Measurements from ENCODE around the gene ATAD3A.

DNA sequence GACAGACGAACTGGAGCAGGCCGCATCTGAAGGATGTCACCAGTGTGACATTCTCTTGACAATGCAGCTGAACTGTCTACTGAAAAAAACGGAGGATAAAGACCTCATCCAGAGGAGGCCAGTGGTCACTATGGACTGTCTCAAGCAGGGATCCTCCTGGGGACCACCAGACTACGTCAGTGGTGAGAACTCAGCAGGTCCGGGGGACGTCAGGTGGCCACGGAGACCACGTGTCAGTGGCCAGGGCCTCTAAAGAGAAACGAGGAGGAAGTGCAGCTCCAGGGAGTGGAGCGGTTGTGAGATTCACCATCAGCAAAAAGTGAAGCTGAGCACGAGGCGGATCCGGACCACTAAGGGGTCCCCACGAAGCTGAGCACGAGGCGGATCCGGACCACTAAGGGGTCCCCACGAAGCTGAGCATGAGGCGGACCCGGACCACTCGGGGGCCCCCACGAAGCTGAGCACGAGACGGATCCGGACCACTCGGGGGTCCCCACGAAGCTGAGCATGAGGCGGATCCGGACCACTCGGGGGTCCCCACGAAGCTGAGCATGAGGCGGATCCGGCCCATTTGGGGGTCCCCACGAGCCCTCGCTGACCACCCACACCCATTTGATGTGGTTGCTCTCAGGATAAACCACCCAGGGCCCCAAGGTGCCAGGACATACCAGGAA, 42.0 kb downstream of the ATAD3A start:
- TF ChIP-seq, protein P1, sequence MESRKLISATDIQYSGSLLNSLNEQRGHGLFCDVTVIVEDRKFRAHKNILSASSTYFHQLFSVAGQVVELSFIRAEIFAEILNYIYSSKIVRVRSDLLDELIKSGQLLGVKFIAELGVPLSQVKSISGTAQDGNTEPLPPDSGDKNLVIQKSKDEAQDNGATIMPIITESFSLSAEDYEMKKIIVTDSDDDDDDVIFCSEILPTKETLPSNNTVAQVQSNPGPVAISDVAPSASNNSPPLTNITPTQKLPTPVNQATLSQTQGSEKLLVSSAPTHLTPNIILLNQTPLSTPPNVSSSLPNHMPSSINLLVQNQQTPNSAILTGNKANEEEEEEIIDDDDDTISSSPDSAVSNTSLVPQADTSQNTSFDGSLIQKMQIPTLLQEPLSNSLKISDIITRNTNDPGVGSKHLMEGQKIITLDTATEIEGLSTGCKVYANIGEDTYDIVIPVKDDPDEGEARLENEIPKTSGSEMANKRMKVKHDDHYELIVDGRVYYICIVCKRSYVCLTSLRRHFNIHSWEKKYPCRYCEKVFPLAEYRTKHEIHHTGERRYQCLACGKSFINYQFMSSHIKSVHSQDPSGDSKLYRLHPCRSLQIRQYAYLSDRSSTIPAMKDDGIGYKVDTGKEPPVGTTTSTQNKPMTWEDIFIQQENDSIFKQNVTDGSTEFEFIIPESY (IDR thresholded peaks at IDR 0.05; ENCODE audit: borderline replicate concordance, low read depth) = no peak
- TF ChIP-seq, protein P2, sequence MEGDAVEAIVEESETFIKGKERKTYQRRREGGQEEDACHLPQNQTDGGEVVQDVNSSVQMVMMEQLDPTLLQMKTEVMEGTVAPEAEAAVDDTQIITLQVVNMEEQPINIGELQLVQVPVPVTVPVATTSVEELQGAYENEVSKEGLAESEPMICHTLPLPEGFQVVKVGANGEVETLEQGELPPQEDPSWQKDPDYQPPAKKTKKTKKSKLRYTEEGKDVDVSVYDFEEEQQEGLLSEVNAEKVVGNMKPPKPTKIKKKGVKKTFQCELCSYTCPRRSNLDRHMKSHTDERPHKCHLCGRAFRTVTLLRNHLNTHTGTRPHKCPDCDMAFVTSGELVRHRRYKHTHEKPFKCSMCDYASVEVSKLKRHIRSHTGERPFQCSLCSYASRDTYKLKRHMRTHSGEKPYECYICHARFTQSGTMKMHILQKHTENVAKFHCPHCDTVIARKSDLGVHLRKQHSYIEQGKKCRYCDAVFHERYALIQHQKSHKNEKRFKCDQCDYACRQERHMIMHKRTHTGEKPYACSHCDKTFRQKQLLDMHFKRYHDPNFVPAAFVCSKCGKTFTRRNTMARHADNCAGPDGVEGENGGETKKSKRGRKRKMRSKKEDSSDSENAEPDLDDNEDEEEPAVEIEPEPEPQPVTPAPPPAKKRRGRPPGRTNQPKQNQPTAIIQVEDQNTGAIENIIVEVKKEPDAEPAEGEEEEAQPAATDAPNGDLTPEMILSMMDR (IDR thresholded peaks at IDR 0.05) = no peak
- no peak for TF ChIP-seq POLR2AphosphoS5 (IDR thresholded peaks at IDR 0.05; ENCODE audit: low read depth, low read length)
- TF ChIP-seq EP300 (IDR thresholded peaks at IDR 0.05; ENCODE audit: borderline replicate concordance in 1 of 2, low read depth in 1 of 2, low read length in 1 of 2) = no peak
- TF ChIP-seq FOXM1 (IDR thresholded peaks at IDR 0.05; ENCODE audit: low read depth) = no peak
- TF ChIP-seq ELF1 (IDR thresholded peaks at IDR 0.05) = no peak
- TF ChIP-seq YY1 (IDR thresholded peaks at IDR 0.05; ENCODE audit: low read depth) = no peak
- TF ChIP-seq FOXJ3 (CRISPR knock-in tag; IDR thresholded peaks at IDR 0.05) = no peak
- no peak for TF ChIP-seq NFIC (IDR thresholded peaks at IDR 0.05; ENCODE audit: borderline replicate concordance)
- TF ChIP-seq, protein P3, sequence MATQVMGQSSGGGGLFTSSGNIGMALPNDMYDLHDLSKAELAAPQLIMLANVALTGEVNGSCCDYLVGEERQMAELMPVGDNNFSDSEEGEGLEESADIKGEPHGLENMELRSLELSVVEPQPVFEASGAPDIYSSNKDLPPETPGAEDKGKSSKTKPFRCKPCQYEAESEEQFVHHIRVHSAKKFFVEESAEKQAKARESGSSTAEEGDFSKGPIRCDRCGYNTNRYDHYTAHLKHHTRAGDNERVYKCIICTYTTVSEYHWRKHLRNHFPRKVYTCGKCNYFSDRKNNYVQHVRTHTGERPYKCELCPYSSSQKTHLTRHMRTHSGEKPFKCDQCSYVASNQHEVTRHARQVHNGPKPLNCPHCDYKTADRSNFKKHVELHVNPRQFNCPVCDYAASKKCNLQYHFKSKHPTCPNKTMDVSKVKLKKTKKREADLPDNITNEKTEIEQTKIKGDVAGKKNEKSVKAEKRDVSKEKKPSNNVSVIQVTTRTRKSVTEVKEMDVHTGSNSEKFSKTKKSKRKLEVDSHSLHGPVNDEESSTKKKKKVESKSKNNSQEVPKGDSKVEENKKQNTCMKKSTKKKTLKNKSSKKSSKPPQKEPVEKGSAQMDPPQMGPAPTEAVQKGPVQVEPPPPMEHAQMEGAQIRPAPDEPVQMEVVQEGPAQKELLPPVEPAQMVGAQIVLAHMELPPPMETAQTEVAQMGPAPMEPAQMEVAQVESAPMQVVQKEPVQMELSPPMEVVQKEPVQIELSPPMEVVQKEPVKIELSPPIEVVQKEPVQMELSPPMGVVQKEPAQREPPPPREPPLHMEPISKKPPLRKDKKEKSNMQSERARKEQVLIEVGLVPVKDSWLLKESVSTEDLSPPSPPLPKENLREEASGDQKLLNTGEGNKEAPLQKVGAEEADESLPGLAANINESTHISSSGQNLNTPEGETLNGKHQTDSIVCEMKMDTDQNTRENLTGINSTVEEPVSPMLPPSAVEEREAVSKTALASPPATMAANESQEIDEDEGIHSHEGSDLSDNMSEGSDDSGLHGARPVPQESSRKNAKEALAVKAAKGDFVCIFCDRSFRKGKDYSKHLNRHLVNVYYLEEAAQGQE (IDR thresholded peaks at IDR 0.05; ENCODE audit: low read depth, low read length) = no peak
- no peak for TF ChIP-seq SMC3 (IDR thresholded peaks at IDR 0.05; ENCODE audit: low read depth, low read length)
- no peak for TF ChIP-seq TAF1 (IDR thresholded peaks at IDR 0.05; ENCODE audit: borderline replicate concordance, low read depth, low read length)
